Measurements from ENCODE around the gene SLC10A3.

The SLC10A3 gene

DNA sequence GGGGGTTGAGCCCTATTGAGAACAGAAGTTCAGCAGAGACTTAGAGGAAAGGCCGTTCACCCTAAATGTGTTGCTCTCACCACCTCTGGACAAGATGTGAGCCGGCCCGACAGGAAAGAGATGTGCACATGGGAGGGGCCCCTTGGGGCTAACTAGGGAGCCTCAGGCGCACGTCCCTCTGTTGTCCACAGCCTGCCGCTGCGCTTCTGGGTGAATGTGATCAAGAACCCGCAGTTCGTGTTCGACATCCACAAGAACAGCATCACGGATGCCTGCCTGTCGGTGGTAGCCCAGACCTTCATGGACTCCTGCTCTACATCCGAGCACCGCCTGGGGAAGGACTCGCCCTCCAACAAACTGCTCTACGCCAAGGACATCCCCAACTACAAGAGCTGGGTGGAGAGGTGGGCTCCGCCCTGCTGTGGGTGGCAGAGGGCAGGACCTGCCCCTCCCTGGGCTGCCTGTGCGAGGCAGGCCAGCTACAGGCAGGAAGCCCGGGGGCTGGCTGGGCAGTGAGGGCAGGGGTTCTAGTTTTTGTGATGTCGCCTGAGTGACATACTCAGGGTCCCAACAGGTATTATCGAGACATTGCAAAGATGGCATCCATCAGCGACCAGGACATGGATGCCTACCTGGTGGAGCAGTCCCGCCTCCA lies 19.4 kb downstream of the SLC10A3 start:
- no peak for DNase-seq (ENCODE audit: extremely low spot score)
- TF ChIP-seq ELF4 (IDR thresholded peaks at IDR 0.05): no peak
- no peak for TF ChIP-seq TARDBP (IDR thresholded peaks at IDR 0.05)
- no peak for TF ChIP-seq BHLHE40 (IDR thresholded peaks at IDR 0.05; ENCODE audit: borderline replicate concordance)
- no peak for TF ChIP-seq FOXM1 (IDR thresholded peaks at IDR 0.05; ENCODE audit: borderline replicate concordance)
- no peak for TF ChIP-seq HDGF (IDR thresholded peaks at IDR 0.05; ENCODE audit: borderline replicate concordance)
- TF ChIP-seq ARNT (IDR thresholded peaks at IDR 0.05): no peak
- TF ChIP-seq SUZ12 (IDR thresholded peaks at IDR 0.05): no peak
- no peak for TF ChIP-seq ZNF384 (IDR thresholded peaks at IDR 0.05)
- TF ChIP-seq, protein P1, sequence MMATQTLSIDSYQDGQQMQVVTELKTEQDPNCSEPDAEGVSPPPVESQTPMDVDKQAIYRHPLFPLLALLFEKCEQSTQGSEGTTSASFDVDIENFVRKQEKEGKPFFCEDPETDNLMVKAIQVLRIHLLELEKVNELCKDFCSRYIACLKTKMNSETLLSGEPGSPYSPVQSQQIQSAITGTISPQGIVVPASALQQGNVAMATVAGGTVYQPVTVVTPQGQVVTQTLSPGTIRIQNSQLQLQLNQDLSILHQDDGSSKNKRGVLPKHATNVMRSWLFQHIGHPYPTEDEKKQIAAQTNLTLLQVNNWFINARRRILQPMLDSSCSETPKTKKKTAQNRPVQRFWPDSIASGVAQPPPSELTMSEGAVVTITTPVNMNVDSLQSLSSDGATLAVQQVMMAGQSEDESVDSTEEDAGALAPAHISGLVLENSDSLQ (IDR thresholded peaks at IDR 0.05): no peak
- TF ChIP-seq CTBP1 (IDR thresholded peaks at IDR 0.05; ENCODE audit: borderline replicate concordance): no peak
- TF ChIP-seq FOXK2 (IDR thresholded peaks at IDR 0.05): no peak
- TF ChIP-seq SP1 (IDR thresholded peaks at IDR 0.05): no peak
- TF ChIP-seq FOXA1 (IDR thresholded peaks at IDR 0.05): no peak
- TF ChIP-seq NFRKB (IDR thresholded peaks at IDR 0.05): no peak
- no peak for TF ChIP-seq L3MBTL2 (conservative IDR thresholded peaks at IDR 0.05)
- POLR2A ChIA-PET: no interaction called here
- CTCF ChIA-PET: no interaction called here

DNA sequence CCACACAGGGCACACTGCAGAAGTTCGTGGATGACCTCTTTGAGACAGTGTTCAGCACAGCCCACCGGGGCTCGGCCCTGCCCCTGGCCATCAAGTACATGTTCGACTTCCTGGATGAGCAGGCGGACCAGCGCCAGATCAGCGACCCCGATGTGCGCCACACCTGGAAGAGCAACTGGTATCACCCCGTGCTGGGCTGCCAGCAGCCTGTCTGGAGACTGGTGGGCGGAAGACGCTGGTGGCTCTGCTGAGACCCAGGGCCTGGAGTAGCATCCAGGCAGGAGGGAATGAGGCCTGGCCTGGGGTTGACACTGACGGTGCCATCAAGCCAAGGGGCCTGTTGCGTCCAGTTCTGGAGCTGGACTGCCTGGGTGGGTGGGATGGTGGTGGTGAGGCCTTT lies 20.0 kb downstream of the SLC10A3 start:
- POLR2A ChIA-PET: no interaction called here
- DNase-seq (ENCODE audit: extremely low spot score): no peak
- no peak for TF ChIP-seq L3MBTL2 (conservative IDR thresholded peaks at IDR 0.05)
- TF ChIP-seq FOXM1 (IDR thresholded peaks at IDR 0.05; ENCODE audit: borderline replicate concordance): no peak
- TF ChIP-seq ELF4 (IDR thresholded peaks at IDR 0.05): no peak
- no peak for TF ChIP-seq HDGF (IDR thresholded peaks at IDR 0.05; ENCODE audit: borderline replicate concordance)
- CTCF ChIA-PET: no interaction called here

DNA sequence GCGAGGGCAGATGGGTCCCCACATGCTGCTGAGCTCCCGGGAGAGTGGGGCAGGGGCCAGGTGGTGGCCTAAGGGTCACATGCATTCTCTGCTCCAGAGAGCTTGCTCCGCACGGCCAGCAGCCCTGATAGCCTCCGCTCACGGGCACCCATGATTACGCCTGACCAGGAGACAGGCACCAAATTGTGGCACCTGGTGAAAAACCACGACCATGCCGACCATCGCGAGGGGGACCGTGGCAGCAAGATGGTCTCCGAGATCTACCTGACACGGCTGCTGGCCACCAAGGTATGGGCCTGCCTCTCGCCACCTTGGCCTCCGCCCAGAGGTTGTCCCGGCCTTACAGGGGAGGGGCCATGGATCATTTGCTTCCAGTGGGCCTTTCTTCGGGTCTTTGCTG lies 20.5 kb downstream of the SLC10A3 start:
- CTCF ChIA-PET: no interaction called here
- DNase-seq (ENCODE audit: extremely low spot score): no peak
- TF ChIP-seq L3MBTL2 (conservative IDR thresholded peaks at IDR 0.05) (no peak), BHLHE40 (IDR thresholded peaks at IDR 0.05; ENCODE audit: borderline replicate concordance) (no peak)

DNA sequence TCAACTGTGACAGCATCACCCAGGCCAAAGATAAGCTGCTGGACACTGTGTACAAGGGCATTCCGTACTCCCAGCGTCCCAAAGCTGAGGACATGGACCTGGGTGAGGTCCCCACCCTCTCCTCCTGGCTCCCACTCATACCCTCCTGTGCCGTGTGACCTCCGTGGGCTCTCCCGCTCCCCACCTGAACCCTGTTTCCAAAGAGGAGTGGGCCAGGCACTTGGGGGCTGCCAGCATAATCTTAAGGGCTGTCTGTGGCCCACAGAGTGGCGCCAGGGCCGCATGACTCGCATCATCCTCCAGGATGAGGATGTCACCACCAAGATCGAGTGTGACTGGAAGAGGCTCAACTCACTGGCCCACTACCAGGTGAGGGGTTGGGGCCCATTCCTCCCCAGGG lies 21.3 kb downstream of the SLC10A3 start:
- no peak for DNase-seq (ENCODE audit: extremely low spot score)
- ChIA-PET POLR2A (no interaction called here), CTCF (no interaction called here)
- TF ChIP-seq LEF1 (IDR thresholded peaks at IDR 0.05; ENCODE audit: borderline replicate concordance) (no peak), L3MBTL2 (conservative IDR thresholded peaks at IDR 0.05) (no peak), SUZ12 (IDR thresholded peaks at IDR 0.05) (no peak)
- TF ChIP-seq, protein P1 (IDR thresholded peaks at IDR 0.05): no peak

More for the DNA sequence above, 20.5 kb downstream of the SLC10A3 start:
- POLR2A ChIA-PET: no interaction called here

DNA sequence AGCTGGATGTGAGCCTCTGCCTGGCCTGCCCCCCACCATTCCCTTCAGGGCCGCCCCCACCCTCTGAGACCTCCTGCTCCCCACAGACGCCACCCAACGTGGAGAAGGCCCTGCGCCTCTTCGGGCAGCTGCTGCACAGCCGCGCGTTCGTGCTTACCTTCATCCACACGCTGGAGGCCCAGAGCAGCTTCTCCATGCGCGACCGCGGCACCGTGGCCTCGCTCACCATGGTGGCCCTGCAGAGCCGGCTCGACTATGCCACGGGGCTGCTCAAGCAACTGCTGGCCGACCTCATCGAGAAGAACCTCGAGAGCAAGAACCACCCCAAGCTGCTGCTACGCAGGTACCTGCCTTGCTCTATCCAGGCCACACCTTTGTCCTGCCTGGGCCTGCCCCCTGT lies 22.2 kb downstream of the SLC10A3 start:
- TF ChIP-seq FOXA1 (IDR thresholded peaks at IDR 0.05) (no peak), BHLHE40 (IDR thresholded peaks at IDR 0.05; ENCODE audit: borderline replicate concordance) (no peak), L3MBTL2 (conservative IDR thresholded peaks at IDR 0.05) (no peak), CTBP1 (IDR thresholded peaks at IDR 0.05; ENCODE audit: borderline replicate concordance) (no peak), TARDBP (IDR thresholded peaks at IDR 0.05) (no peak), ZNF384 (IDR thresholded peaks at IDR 0.05) (no peak), FOXK2 (IDR thresholded peaks at IDR 0.05) (no peak), LEF1 (IDR thresholded peaks at IDR 0.05; ENCODE audit: borderline replicate concordance) (no peak), ARNT (IDR thresholded peaks at IDR 0.05) (no peak), SUZ12 (IDR thresholded peaks at IDR 0.05) (no peak), FOXM1 (IDR thresholded peaks at IDR 0.05; ENCODE audit: borderline replicate concordance) (no peak), SP1 (IDR thresholded peaks at IDR 0.05) (no peak), ELF4 (IDR thresholded peaks at IDR 0.05) (no peak)
- TF ChIP-seq, protein P1 (IDR thresholded peaks at IDR 0.05): no peak
- ChIA-PET CTCF (no interaction called here), POLR2A (interaction anchor here (1.6 kb wide), 1 partner anchor 9 kb away, joined by 5 read pairs; no protein-coding TSS in a partner anchor)
- no peak for DNase-seq (ENCODE audit: extremely low spot score)

DNA sequence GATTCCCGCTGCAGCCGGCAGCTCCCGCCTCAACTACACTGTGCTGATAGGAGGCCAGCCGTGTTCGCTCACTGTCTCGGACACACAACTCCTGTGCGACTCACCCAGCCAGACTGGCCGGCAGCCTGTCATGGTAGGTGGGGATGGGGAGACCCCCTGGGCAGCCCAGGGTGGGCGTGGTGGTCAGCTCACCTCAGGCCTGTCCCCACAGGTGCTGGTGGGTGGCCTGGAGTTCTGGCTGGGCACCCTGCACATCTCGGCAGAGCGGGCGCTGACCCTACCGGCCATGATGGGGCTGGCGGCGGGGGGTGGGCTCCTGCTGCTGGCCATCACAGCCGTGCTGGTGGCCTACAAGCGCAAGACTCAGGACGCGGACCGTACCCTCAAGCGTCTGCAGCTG lies 22.9 kb downstream of the SLC10A3 start:
- TF ChIP-seq ELF4 (IDR thresholded peaks at IDR 0.05) (no peak), FOXK2 (IDR thresholded peaks at IDR 0.05) (no peak), FOXA1 (IDR thresholded peaks at IDR 0.05) (no peak), ARNT (IDR thresholded peaks at IDR 0.05) (no peak), NFRKB (IDR thresholded peaks at IDR 0.05) (no peak), SUZ12 (IDR thresholded peaks at IDR 0.05) (no peak), ZNF384 (IDR thresholded peaks at IDR 0.05) (no peak), LEF1 (IDR thresholded peaks at IDR 0.05; ENCODE audit: borderline replicate concordance) (no peak), BHLHE40 (IDR thresholded peaks at IDR 0.05; ENCODE audit: borderline replicate concordance) (no peak), HDGF (IDR thresholded peaks at IDR 0.05; ENCODE audit: borderline replicate concordance) (no peak), L3MBTL2 (conservative IDR thresholded peaks at IDR 0.05) (no peak), TARDBP (IDR thresholded peaks at IDR 0.05) (no peak), SP1 (IDR thresholded peaks at IDR 0.05) (no peak), CTBP1 (IDR thresholded peaks at IDR 0.05; ENCODE audit: borderline replicate concordance) (no peak), FOXM1 (IDR thresholded peaks at IDR 0.05; ENCODE audit: borderline replicate concordance) (no peak)
- TF ChIP-seq, protein P1 (IDR thresholded peaks at IDR 0.05): no peak
- DNase-seq (ENCODE audit: extremely low spot score): no peak
- ChIA-PET POLR2A (interaction anchor here (1.6 kb wide), 1 partner anchor 10 kb away, joined by 5 read pairs; no protein-coding TSS in a partner anchor), CTCF (no interaction called here)

All from HEK293T (cell line).